Loucy (cell line): ENCODE data around the gene KPNB1.

Experiments used
- CTCF ChIP-seq: fragments of 200-600 bp; sonication (generic); conservative IDR thresholded peaks from 2 replicates; pipeline ENCODE4 v1.5.1; 2014; ENCODE audit warnings: mild to moderate bottlenecking, antibody characterized with exemption, low read length
- EZH2phosphoT487 ChIP-seq: fragments of 200-600 bp; IDR thresholded peaks from 2 replicates; pipeline ENCODE4 v1.6.1; 2018; ENCODE audit warnings: antibody characterized with exemption, mild to moderate bottlenecking, moderate library complexity, borderline replicate concordance

GRCh38 chr17:47725446-47726111 lies 75.9 kb downstream of the KPNB1 start:
- TF ChIP-seq EZH2phosphoT487 (no peak), CTCF (no peak; the same call in 1 of the 2 replicates)
